GM12801 (cell line): ENCODE data around the gene RPE.

Source experiments
- TF ChIP-seq, protein P1 (sequence below): IDR thresholded peaks from one replicate; pipeline ENCODE4 v1.5.1; 2011; ENCODE audit warnings: control low read depth; ENCODE audit not compliant: insufficient read length; ENCODE audit errors: extremely low read depth

Gene RPE

DNA sequence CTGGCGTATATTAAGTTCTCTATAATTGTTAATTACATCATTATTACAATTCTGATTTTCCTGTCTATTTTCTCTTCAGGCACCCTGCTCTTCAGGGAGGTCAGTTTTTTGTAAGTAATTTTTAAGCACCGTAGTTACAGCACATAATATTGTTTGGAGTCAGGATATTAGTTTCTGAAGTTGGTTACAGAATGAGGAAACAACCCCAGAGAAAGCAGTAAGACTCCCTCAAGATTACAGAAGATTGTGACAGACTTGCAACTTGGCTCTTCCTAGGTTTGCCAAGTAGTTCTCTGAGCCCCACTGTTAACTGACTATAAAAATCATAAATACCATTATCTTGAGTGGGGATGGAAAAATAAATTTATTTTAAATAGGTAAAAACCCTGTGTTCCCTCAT, 921 bp downstream of the RPE start:
- TF ChIP-seq, protein P1, sequence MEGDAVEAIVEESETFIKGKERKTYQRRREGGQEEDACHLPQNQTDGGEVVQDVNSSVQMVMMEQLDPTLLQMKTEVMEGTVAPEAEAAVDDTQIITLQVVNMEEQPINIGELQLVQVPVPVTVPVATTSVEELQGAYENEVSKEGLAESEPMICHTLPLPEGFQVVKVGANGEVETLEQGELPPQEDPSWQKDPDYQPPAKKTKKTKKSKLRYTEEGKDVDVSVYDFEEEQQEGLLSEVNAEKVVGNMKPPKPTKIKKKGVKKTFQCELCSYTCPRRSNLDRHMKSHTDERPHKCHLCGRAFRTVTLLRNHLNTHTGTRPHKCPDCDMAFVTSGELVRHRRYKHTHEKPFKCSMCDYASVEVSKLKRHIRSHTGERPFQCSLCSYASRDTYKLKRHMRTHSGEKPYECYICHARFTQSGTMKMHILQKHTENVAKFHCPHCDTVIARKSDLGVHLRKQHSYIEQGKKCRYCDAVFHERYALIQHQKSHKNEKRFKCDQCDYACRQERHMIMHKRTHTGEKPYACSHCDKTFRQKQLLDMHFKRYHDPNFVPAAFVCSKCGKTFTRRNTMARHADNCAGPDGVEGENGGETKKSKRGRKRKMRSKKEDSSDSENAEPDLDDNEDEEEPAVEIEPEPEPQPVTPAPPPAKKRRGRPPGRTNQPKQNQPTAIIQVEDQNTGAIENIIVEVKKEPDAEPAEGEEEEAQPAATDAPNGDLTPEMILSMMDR, result no peak

DNA sequence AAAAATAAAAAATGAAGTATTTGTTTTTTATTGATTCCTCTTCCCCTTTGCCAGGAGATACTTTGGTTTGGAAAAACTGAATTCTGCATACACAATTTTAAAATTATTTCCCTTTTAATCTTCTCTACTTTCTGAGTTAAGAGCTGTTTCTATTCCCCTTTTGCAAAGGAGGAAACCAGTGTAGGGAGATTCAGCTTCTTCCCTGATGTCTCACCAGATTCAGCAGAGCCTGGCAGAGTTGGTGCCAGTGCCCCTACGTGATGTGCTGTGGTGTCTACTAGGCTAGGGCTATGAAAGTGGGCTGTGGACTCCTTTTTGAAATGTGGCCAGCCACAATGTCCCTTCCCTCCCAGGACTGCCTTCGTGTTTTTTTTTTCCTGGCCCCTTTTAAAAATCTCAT, 2.4 kb downstream of the RPE start:
- TF ChIP-seq, protein P1, result no peak

DNA sequence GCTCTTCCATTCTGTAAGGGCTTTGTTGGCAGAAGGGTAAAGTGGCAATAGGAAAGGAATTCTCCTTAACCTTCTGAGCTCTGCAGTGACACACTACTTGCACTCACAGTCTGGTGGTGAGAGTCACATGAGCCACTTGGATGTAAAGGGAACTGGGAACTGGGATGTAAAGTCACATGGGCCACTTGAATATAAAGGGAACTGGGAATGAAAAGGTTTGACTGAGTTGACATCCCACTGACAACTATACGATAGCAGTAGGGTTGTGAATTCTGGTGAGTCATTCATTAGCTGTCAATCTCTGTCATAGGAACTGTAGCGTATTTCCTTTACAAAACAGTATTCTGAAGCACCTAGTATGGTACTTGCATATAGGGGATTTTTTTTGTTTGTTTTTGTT, 5.5 kb downstream of the RPE start:
- TF ChIP-seq, protein P1, result no peak

DNA sequence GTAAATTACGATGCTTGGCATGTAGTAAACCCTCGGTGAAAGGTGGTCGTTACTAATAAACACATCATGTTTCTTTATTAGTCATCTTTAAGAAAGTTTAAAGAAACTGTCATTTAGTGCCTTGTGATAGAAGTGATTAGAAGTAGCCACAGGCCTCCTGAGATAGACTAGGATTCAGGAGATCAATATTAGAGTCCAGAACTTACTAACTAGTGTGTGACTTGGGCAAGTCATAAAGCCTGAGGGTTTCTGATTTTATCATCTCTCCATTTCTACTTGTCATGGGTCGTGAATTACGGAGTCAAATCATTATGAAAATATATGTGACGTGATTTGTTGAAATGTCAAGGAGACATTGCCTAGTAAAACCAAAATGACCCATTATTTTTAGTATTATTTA, 6.7 kb downstream of the RPE start:
- TF ChIP-seq, protein P1, result no peak

DNA sequence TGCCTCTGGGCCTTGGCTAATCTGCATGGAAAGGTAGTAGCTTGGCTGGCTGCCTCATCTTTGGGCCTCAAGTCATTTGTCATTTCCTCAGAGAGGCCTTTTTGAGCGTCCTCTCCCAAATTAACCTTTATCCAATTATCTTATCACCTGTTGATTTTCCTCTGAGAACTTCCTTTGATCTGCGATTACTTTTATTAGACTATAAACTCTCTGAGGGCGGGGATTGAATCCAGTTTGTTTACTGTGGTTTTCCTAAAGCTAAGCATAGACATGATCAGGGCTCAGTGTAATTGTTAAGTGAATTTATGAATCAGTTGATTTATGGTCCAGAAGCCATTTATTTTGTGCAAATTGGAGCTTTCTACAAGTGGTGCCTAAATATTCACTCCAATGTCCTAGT, 7.5 kb downstream of the RPE start:
- TF ChIP-seq, protein P1, result no peak

DNA sequence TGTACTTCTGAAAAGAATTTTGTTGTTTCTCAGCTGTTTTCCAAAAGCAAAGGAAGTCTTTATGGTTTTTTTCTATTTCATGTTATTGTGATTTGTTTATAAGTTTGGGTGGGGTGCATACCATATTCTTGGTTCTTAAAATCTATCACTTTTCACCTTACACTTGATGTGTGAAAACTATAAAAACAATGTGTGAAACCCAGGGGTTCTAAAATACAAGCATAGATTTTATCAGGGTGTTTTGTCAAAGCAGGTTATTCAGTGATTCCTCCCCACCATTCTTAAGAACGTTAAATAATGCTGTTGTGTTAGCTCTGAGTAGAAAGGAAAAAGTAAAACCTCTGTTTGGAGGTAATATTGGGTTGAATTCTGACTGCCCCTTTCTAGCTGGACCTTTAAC, 17.7 kb downstream of the RPE start:
- TF ChIP-seq, protein P1, result no peak

DNA sequence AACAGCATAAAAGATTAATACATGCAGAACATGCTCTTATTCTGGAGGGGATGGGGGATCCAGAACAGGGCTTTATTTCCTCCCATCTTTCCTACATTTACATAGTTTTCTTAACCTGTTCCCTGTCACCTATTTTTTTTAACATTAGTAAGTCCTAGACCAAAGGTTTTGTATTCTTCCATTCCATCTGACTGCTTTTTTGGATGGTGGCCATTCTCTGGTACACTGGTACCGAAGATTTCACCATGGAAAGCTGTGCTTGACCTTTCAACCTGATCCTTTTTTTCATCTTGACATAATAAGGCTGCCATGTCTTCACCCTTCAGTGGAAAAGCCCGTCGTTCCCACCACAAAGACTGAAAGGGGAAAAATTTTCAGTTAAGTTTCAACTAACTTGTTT, 20.4 kb downstream of the RPE start:
- TF ChIP-seq, protein P1, result no peak

DNA sequence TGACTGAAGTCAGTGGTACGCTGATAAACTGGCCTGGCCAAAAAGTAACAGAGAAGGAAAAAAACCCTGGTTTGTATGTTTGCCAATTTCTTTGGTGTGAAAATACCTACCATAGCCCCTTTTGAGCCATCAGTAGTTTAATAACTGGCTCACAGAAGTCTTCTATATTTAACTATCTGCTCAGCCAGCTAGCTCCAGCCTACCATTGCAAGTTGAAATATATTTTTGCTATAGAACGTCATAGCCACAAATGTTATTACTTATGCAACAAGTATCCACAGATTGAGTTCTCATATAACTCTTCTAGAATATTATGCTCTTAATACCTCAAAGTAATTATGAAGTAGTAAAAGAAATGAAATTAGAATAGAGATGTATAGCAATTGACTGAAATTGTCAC, 25.2 kb downstream of the RPE start:
- TF ChIP-seq, protein P1, result no peak
